GM19455 (cell line): ENCODE data around the gene SNX9.
"Not testable (repeated sequence)": the region's sequence is repeated elsewhere in the genome, so short reads cannot be mapped to it uniquely, and the experiment has no call there.

Source experiments
- ATAC-seq: cut with Tn5 transposase; IDR thresholded peaks from one replicate; pipeline ENCODE4 v1.9.1; 2021; ENCODE audit not compliant: unreplicated experiment

The SNX9 gene

GRCh38 chr6:157823001-157823527, at the start of gene SNX9:
Gene SNX9 (plus strand): TSS chr6:157823246. CDS start chr6:157823435, 189 bp downstream.
- ATAC-seq = peak; percentile 74

- ATAC-seq = no peak
Observed at GRCh38 chr6:157773248-157773773, 49.7 kb upstream of the SNX9 start.

- ATAC-seq = no peak
Observed at GRCh38 chr6:157774153-157775135, 48.6 kb upstream of the SNX9 start.

- ATAC-seq = no peak
Observed at GRCh38 chr6:157775376-157775775, 47.7 kb upstream of the SNX9 start.

GRCh38 chr6:157777344-157777743, 45.7 kb upstream of the SNX9 start:
- no peak for ATAC-seq

GRCh38 chr6:157778719-157779118, 44.3 kb upstream of the SNX9 start:
- no peak for ATAC-seq

- no peak for ATAC-seq
Observed at GRCh38 chr6:157779705-157780604, 43.1 kb upstream of the SNX9 start.

GRCh38 chr6:157785636-157786035, 37.4 kb upstream of the SNX9 start:
- ATAC-seq = no peak

- no peak for ATAC-seq
Observed at GRCh38 chr6:157786221-157786620, 36.8 kb upstream of the SNX9 start.

- no peak for ATAC-seq
Observed at GRCh38 chr6:157787080-157787479, 36.0 kb upstream of the SNX9 start.

- ATAC-seq = no peak
Observed at GRCh38 chr6:157788180-157788579, 34.9 kb upstream of the SNX9 start.

- ATAC-seq = no peak
Observed at GRCh38 chr6:157789297-157789696, 33.7 kb upstream of the SNX9 start.

GRCh38 chr6:157789861-157790260, 33.2 kb upstream of the SNX9 start:
- no peak for ATAC-seq

GRCh38 chr6:157790548-157791160, 32.4 kb upstream of the SNX9 start:
- ATAC-seq = no peak

GRCh38 chr6:157791450-157791849, 31.6 kb upstream of the SNX9 start:
- no peak for ATAC-seq

GRCh38 chr6:157792671-157793070, 30.4 kb upstream of the SNX9 start:
- no peak for ATAC-seq

GRCh38 chr6:157794012-157794411, 29.0 kb upstream of the SNX9 start:
- ATAC-seq = not testable (repeated sequence)

- ATAC-seq = no peak
Observed at GRCh38 chr6:157795841-157796240, 27.2 kb upstream of the SNX9 start.

GRCh38 chr6:157798851-157799250, 24.2 kb upstream of the SNX9 start:
- no peak for ATAC-seq

- not testable (repeated sequence) for ATAC-seq
Observed at GRCh38 chr6:157799561-157799960, 23.5 kb upstream of the SNX9 start.
